Ramos (cell line): Measurements from ENCODE around the gene TXNRD2.
"Not testable (repeated sequence)": the region's sequence is repeated elsewhere in the genome, so short reads cannot be mapped to it uniquely, and the experiment has no call there.

Experiments
- in situ Hi-C: fragments of 300-500 bp; cut with MboI; formaldehyde crosslinking; loops from one replicate; pipeline ENCODE4 v1.14.3; 2022; ENCODE audit warnings: low sequenced_read_pairs; ENCODE audit not compliant: unreplicated experiment

TXNRD2 gene

GRCh38 chr22:19930551-19931486 lies 10.8 kb downstream of the TXNRD2 start:
- in situ Hi-C loops: no loop called here

GRCh38 chr22:19929586-19930550 lies 11.8 kb downstream of the TXNRD2 start:
- in situ Hi-C loops: no loop called here

- in situ Hi-C loops: no loop called here
Measured at GRCh38 chr22:19928207-19928606, 13.4 kb downstream of the TXNRD2 start.

GRCh38 chr22:19927696-19928095 lies 13.9 kb downstream of the TXNRD2 start:
- in situ Hi-C loops: no loop called here

GRCh38 chr22:19926028-19926427 lies 15.6 kb downstream of the TXNRD2 start:
- in situ Hi-C loops: not testable (repeated sequence)

- in situ Hi-C loops: no loop called here
Measured at GRCh38 chr22:19923914-19924513, 17.6 kb downstream of the TXNRD2 start.

- in situ Hi-C loops: no loop called here
Measured at GRCh38 chr22:19921544-19922081, 20.0 kb downstream of the TXNRD2 start.

GRCh38 chr22:19919701-19920363 lies 21.8 kb downstream of the TXNRD2 start:
- in situ Hi-C loops: loop anchor here (5.0 kb wide), 1 partner anchor 188 kb away; no protein-coding TSS in a partner anchor

- in situ Hi-C loops: loop anchor here (5.0 kb wide), 1 partner anchor 186 kb away; no protein-coding TSS in a partner anchor
Measured at GRCh38 chr22:19918332-19919106, 23.1 kb downstream of the TXNRD2 start.

GRCh38 chr22:19917389-19918138 lies 24.1 kb downstream of the TXNRD2 start:
- in situ Hi-C loops: loop anchor here (5.0 kb wide), 1 partner anchor 185 kb away; no protein-coding TSS in a partner anchor

- in situ Hi-C loops: loop anchor here (5.0 kb wide), 1 partner anchor 185 kb away; no protein-coding TSS in a partner anchor
Measured at GRCh38 chr22:19916941-19917340, 24.7 kb downstream of the TXNRD2 start.

GRCh38 chr22:19916006-19916405 lies 25.6 kb downstream of the TXNRD2 start:
- in situ Hi-C loops: loop anchor here (5.0 kb wide), 1 partner anchor 184 kb away; no protein-coding TSS in a partner anchor

- in situ Hi-C loops: loop anchor here (5.0 kb wide), 1 partner anchor 183 kb away; no protein-coding TSS in a partner anchor
Measured at GRCh38 chr22:19915287-19915954, 26.2 kb downstream of the TXNRD2 start.

GRCh38 chr22:19914201-19914943 lies 27.2 kb downstream of the TXNRD2 start:
- in situ Hi-C loops: no loop called here

GRCh38 chr22:19913337-19913936 lies 28.2 kb downstream of the TXNRD2 start:
- in situ Hi-C loops: no loop called here
